GM23248 (cell line): ENCODE results near the gene EDC3.

Experiments used
- EZH2 ChIP-seq: fragments of 200-600 bp; sonication (generic); IDR thresholded peaks from 2 replicates; pipeline ENCODE4 v1.6.1; 2018; ENCODE audit warnings: antibody characterized with exemption, mild to moderate bottlenecking; ENCODE audit not compliant: insufficient read depth, poor library complexity, severe bottlenecking
- EZH2phosphoT487 ChIP-seq: fragments of 200-600 bp; sonication (generic); IDR thresholded peaks from 2 replicates; pipeline ENCODE4 v1.6.1; 2018; ENCODE audit warnings: antibody characterized with exemption, moderate library complexity, mild to moderate bottlenecking, low read depth; ENCODE audit not compliant: insufficient read depth

DNA sequence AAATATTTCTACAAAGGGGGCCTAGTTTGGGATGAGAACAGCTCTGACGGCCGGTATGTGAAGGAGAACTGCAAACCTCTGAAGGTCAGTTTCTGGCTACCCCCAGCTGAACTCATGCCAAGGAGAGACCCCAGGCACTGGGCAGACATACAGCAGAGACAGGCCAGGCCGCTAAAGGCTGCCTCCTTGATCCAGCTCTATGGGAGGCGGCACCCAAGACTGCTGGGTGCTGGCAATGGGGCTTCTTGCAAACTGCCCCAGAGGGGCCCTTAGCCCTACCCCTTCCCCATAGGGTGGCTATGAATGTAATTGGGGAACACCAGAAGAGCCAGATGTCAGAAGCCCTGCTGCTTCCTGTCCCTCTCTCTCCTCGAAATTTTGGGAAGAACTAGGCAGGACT is 66.9 kb downstream of the EDC3 start:
- TF ChIP-seq EZH2 (no peak), EZH2phosphoT487 (no peak)
